Kidney epithelial cell (primary cell): Measurements from ENCODE around the gene PRRC2B. TPM values are rescaled to one million over a fixed set of nuclear protein-coding genes. Genes with fewer than 3 reads are reported as not detected.

Source experiments
- DNase-seq: peaks from one replicate; pipeline ENCODE4 v3.0.0-alpha.2; 2010; ENCODE audit warnings: low read depth
- H3K27me3 ChIP-seq: 2 replicates; pipeline ENCODE4 v1.6.0; 2011; ENCODE audit warnings: low read length; ENCODE audit not compliant: control insufficient read depth, insufficient read depth
- H3K36me3 ChIP-seq: 2 replicates; pipeline ENCODE4 v1.5.1; 2011; ENCODE audit warnings: low read length; ENCODE audit not compliant: control insufficient read depth, insufficient read depth
- H3K4me3 ChIP-seq: 2 replicates; pipeline ENCODE4 v1.5.1; 2011; ENCODE audit warnings: low read depth, mild to moderate bottlenecking, control low read depth, low read length
- CTCF ChIP-seq: IDR thresholded peaks from 2 replicates; pipeline ENCODE4 v1.5.1; 2011; ENCODE audit warnings: mild to moderate bottlenecking, moderate library complexity, low read length, control low read depth, inconsistent platforms; ENCODE audit not compliant: insufficient read depth, poor library complexity, severe bottlenecking
- total RNA-seq: library from RNA; depleted of rRNA; stranded (reverse); fragments of >200 nt; gene quantifications from 2 replicates; pipeline ENCODE4 v1.2.3, GENCODE V29; 2015

PRRC2B gene
- total RNA-seq, 1 donor from 2014 or later = 158 TPM

DNA sequence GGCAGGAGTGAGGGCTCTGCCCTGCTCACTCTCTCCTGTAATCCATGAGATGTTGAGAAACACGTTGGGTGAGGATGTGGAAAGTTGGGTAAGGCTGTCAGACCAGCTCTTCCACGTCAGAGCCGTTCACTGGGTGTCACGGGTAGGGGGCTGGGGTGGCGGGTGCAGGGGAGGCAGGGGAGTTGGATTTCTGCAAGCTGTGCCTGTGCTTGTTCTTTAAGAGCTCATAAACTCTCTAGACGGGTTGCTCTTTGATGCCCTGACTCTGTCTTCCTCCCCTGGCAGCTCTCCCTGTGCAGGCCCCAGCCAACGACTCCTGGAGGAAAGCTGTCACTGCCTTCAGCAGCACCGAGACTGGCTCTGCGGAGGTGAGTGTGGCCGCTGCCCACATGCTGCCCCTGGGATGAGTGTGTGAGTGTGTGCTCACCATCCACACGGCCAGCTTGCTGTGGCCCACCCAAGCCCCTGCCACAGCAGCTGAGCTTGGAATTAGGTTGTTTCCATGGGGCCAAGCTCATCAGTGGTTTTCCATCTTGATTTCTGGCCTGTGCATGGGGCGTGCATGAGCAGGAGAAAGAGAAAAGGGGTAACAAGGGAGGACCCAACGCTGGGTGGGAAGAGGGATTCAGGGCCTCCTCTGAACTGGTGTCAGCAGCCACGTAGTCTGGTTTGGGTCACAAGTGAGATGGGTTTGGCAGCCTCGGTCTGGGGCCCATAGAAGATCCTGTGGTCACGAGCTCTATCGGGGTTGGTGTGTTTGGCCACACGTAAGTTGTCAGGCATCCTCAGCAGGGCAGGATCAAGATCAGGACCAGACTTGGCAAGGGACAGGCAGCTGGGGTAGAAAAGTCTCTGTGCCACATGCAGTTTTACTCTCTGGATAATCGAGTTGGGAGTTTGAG lies 87.8 kb downstream of the PRRC2B start:
- no peak for DNase-seq
- no peak overlapping the region for H3K4me3 ChIP-seq
- H3K36me3 ChIP-seq = peaks cover 23% of the 10 kb centered on the region
- TF ChIP-seq CTCF = no peak
- no peaks in the 10 kb centered on the region for H3K27me3 ChIP-seq

- TF ChIP-seq CTCF = no peak
- no peak for DNase-seq
- Histone ChIP-seq H3K4me3 (no peak overlapping the region), H3K36me3 (peaks cover 20% of the 10 kb centered on the region), H3K27me3 (no peaks in the 10 kb centered on the region)
Measured at GRCh38 chr9:131482343-131483006, 88.6 kb downstream of the PRRC2B start.

GRCh38 chr9:131483319-131484050 lies 89.6 kb downstream of the PRRC2B start:
- no peak for DNase-seq
- Histone ChIP-seq H3K36me3 (peaks cover 19% of the 10 kb centered on the region), H3K4me3 (no peak overlapping the region), H3K27me3 (no peaks in the 10 kb centered on the region)
- TF ChIP-seq CTCF = no peak

GRCh38 chr9:131484051-131484445 lies 90.2 kb downstream of the PRRC2B start:
- DNase-seq = no peak
- no peaks in the 10 kb centered on the region for H3K27me3 ChIP-seq
- H3K36me3 ChIP-seq = peaks cover 17% of the 10 kb centered on the region
- no peak for TF ChIP-seq CTCF
- H3K4me3 ChIP-seq = no peak overlapping the region

DNA sequence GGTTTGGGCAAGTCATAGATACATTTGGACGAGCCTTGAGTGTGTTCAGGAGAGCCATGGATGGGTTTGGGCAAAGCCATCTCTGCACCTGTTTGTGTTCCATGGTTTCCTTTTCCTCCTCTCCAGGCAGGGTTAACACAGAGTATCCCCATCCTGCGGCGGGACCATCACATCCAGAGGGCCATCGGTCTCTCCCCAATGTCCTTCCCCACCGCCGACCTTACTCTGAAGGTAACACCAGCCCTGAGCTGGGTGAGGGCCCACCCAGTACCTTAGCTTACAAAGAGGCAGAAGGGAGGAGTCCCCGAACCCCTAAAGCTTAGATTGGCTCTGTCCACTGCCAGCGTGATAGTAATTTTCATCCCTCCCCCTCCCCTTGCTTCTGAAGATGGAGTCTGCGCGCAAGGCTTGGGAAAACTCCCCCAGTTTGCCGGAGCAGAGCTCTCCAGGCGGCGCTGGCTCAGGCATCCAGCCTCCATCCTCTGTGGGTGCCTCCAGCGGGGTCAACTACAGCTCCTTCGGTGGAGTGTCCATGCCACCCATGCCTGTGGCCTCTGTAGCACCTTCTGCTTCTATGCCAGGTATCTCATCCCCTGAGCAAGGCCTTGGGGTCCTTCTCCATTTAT lies 90.8 kb downstream of the PRRC2B start:
- H3K27me3 ChIP-seq = no peaks in the 10 kb centered on the region
- H3K4me3 ChIP-seq = no peak overlapping the region
- TF ChIP-seq CTCF = no peak
- peaks cover 13% of the 10 kb centered on the region for H3K36me3 ChIP-seq
- no peak for DNase-seq
